Upper lobe of left lung (tissue), 6 donors: Measurements from ENCODE around the gene KMT2C. TPM values are rescaled to one million over a fixed set of nuclear protein-coding genes. Genes with fewer than 3 reads are reported as not detected.

Experiments used
- ATAC-seq, 2 donors: fragments of 200-7000 bp; cut with Tn5 transposase; one replicate each; pipeline ENCODE4 v1.9.1; 2022; ENCODE audit warnings: mild to moderate bottlenecking in 2 of 2, moderate library complexity in 2 of 2; ENCODE audit not compliant: low FRiP score in 2 of 2
- DNase-seq, 2 donors: peaks; one replicate each; pipeline ENCODE4 v3.0.0-alpha.2; 2019 to 2020
- H3K27ac ChIP-seq, 4 donors: fragments of 200-600 bp; sonication (generic); one replicate each; pipeline ENCODE4 v1.5.1; 2016 to 2019
- H3K27me3 ChIP-seq, 4 donors: fragments of 200-600 bp; sonication (generic); one replicate each; pipeline ENCODE4 v1.5.1; 2017 to 2019
- H3K36me3 ChIP-seq, 4 donors: fragments of 200-600 bp; sonication (generic); one replicate each; pipeline ENCODE4 v1.5.1; 2016 to 2019
- H3K4me1 ChIP-seq, 4 donors: fragments of 200-600 bp; sonication (generic); one replicate each; pipeline ENCODE4 v1.5.1; 2018 to 2019
- H3K4me3 ChIP-seq, 4 donors: fragments of 200-600 bp; sonication (generic); one replicate each; pipeline ENCODE4 v1.5.1; 2017 to 2019; ENCODE audit warnings: mild to moderate bottlenecking in 2 of 4, moderate library complexity in 1 of 4
- H3K9me3 ChIP-seq, 4 donors: fragments of 200-600 bp; sonication (generic); one replicate each; pipeline ENCODE4 v1.5.1; 2018 to 2019
- EP300 ChIP-seq, 4 donors: sonication (generic); formaldehyde crosslinking; IDR thresholded peaks; one replicate each; pipeline ENCODE4 v1.5.1; 2017; ENCODE audit warnings: antibody characterized with exemption in 4 of 4, control low read depth in 2 of 4
- POLR2A ChIP-seq, 4 donors: fragments of 450-650 bp; IDR thresholded peaks; one replicate each; pipeline ENCODE4 v1.5.1; 2016 to 2017; ENCODE audit warnings: antibody characterized with exemption in 4 of 4, mild to moderate bottlenecking in 2 of 4
- POLR2AphosphoS5 ChIP-seq, 2 donors: sonication (generic); formaldehyde crosslinking; IDR thresholded peaks; one replicate each; pipeline ENCODE4 v1.5.1; 2017; ENCODE audit warnings: antibody characterized with exemption in 2 of 2
- WGBS, 2 donors: methylation state at CpG; one replicate each; pipeline ENCODE4 v1.1.5; 2017 to 2018; 5-methylcytosine and 5-hydroxymethylcytosine counted together
- total RNA-seq, 6 donors: library from RNA; depleted of rRNA in 4 of 6; stranded (reverse); fragments of >200 nt in 4 of 6; gene quantifications; one replicate each; pipeline versions ENCODE4 v1.1.0 to v1.2.1, GENCODE V29; 2016 to 2021
- TF ChIP-seq, protein P1 (sequence below), 6 experiments: fragments of 450-650 bp in 4 of 6; fragments of 200-600 bp in 2 of 6; sonication (generic) in 2 of 6; IDR thresholded peaks; one replicate each; pipeline ENCODE4 v1.5.1; 2016 to 2019; ENCODE audit warnings: antibody characterized with exemption in 6 of 6
- donor health status: DM: no; HTN: no; CAD: no; lungs with moderate emphysema.
- donor health status: DM: no; HTN: yes; CAD: no; lungs with severe emphysema.

The KMT2C gene
- total RNA-seq, 6 donors from 2014 or later = 60.5 to 108 (median 85.0) TPM

GRCh38 chr7:152120210-152120609, 315.6 kb downstream of the KMT2C start:
- no peak overlapping the region for H3K27ac ChIP-seq
- no peaks in the 10 kb centered on the region for H3K27me3 ChIP-seq
- H3K9me3 ChIP-seq = no peaks in the 10 kb centered on the region
- TF ChIP-seq EP300 (IDR thresholded peaks at IDR 0.05) (no peak), POLR2A (IDR thresholded peaks at IDR 0.05) (no peak), POLR2AphosphoS5 (IDR thresholded peaks at IDR 0.05) (no peak)
- TF ChIP-seq, protein P1, sequence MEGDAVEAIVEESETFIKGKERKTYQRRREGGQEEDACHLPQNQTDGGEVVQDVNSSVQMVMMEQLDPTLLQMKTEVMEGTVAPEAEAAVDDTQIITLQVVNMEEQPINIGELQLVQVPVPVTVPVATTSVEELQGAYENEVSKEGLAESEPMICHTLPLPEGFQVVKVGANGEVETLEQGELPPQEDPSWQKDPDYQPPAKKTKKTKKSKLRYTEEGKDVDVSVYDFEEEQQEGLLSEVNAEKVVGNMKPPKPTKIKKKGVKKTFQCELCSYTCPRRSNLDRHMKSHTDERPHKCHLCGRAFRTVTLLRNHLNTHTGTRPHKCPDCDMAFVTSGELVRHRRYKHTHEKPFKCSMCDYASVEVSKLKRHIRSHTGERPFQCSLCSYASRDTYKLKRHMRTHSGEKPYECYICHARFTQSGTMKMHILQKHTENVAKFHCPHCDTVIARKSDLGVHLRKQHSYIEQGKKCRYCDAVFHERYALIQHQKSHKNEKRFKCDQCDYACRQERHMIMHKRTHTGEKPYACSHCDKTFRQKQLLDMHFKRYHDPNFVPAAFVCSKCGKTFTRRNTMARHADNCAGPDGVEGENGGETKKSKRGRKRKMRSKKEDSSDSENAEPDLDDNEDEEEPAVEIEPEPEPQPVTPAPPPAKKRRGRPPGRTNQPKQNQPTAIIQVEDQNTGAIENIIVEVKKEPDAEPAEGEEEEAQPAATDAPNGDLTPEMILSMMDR (IDR thresholded peaks at IDR 0.05) = no peak
- DNase-seq = no peak
- no peaks in the 10 kb centered on the region for H3K4me1 ChIP-seq
- H3K4me3 ChIP-seq = no peak overlapping the region
- H3K36me3 ChIP-seq = peaks cover 8 to 89% (median 59%) of the 10 kb centered on the region in 4 donors
- 96% methylated on average over 6 of the region's 6 CpGs for WGBS, 2 donors
- ATAC-seq = no peak

DNA sequence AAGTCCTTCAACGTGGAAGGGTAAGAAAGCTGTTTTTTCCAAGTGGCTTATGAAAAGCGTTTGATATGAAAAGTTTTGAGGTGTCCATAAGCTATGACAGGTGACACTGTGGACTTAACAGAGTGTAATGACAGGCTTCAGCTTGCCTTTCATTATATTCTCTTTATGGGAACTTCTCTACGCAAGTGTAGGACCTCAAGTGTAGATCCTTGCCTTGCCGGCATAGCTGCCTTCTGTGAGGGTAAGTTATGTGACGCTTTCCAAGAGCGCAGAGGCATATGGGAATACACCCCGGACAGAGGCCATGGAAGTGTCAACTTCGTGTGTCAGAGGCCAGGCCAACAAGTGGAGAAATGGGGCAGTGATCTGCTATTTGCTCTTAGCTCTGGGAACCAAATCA, 318.4 kb downstream of the KMT2C start:
- Histone ChIP-seq H3K4me3 (no peak overlapping the region), H3K27ac (no peak overlapping the region), H3K36me3 (peaks cover 8 to 78% (median 49%) of the 10 kb centered on the region in 4 donors), H3K9me3 (no peaks in the 10 kb centered on the region), H3K27me3 (no peaks in the 10 kb centered on the region), H3K4me1 (peaks cover 0 to 4% (median 0%) of the 10 kb centered on the region in 4 donors)
- ATAC-seq (no peak), DNase-seq (no peak)
- 91 to 95% methylated on average over 8 of the region's 8 CpGs for WGBS, 2 donors
- TF ChIP-seq POLR2A (IDR thresholded peaks at IDR 0.05) (no peak), POLR2AphosphoS5 (IDR thresholded peaks at IDR 0.05) (no peak)

DNA sequence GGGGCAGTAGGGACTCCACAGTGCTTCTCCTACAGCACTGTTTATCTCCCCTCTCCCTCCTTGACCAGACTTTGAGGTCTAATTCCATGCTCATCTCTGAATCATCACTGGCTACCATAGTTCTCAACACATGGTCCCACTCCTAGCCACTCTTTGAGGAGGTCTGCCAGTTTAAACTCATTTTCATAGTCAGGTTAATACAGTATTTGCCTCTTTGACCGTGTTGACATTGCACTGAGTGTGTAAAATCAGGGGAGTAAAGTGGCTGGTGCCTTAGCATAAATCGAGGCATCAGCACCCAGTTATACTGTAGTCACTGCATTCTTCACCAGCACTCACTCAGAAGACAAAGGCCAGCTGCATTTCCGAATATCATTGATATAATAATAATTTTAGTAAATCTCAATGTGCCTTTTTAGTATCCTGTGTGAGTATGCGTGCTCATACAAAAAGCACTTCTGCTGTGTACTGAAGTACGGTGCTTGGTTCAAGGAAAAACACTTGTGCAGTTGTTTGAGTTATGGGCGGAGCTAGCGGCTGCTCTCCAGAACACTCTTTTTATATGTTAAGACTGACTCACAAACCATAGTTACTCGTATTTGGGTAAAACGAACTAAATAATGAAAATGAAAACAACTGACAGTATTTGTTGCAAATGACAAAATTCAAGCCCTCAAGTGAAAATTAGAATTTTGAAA, 320.6 kb downstream of the KMT2C start:
- H3K27me3 ChIP-seq = no peaks in the 10 kb centered on the region
- ATAC-seq (peak; percentile 55 to 84), DNase-seq (peak in 1 of 2 donors; percentile 66)
- no peaks in the 10 kb centered on the region for H3K9me3 ChIP-seq
- H3K27ac ChIP-seq = peak overlapping the region in 3 of 4 donors; percentile 9 to 52 (median 20)
- WGBS, 2 donors = 74 to 84% methylated on average over 9 of the region's 9 CpGs
- no peak overlapping the region for H3K4me3 ChIP-seq
- H3K4me1 ChIP-seq = peaks cover 0 to 4% (median 0%) of the 10 kb centered on the region in 4 donors
- H3K36me3 ChIP-seq = peaks cover 0 to 64% (median 36%) of the 10 kb centered on the region in 4 donors
- TF ChIP-seq EP300 (IDR thresholded peaks at IDR 0.05) (no peak), POLR2A (IDR thresholded peaks at IDR 0.05) (no peak), POLR2AphosphoS5 (IDR thresholded peaks at IDR 0.05) (no peak)
- TF ChIP-seq, protein P1 (IDR thresholded peaks at IDR 0.05) = no peak

- TF ChIP-seq POLR2AphosphoS5 (IDR thresholded peaks at IDR 0.05) (no peak), EP300 (IDR thresholded peaks at IDR 0.05) (no peak), POLR2A (IDR thresholded peaks at IDR 0.05) (no peak)
- no peaks in the 10 kb centered on the region for H3K27me3 ChIP-seq
- DNase-seq (no peak), ATAC-seq (no peak)
- no peak overlapping the region for H3K4me3 ChIP-seq
- no peaks in the 10 kb centered on the region for H3K9me3 ChIP-seq
- H3K4me1 ChIP-seq = peaks cover 0 to 4% (median 0%) of the 10 kb centered on the region in 4 donors
- peaks cover 3 to 53% (median 16%) of the 10 kb centered on the region in 4 donors for H3K36me3 ChIP-seq
- H3K27ac ChIP-seq = no peak overlapping the region
Observed at GRCh38 chr7:152112829-152113228, 323.0 kb downstream of the KMT2C start.

- ATAC-seq (no peak), DNase-seq (no peak)
- Histone ChIP-seq H3K4me1 (no peaks in the 10 kb centered on the region), H3K9me3 (no peaks in the 10 kb centered on the region), H3K27ac (no peak overlapping the region), H3K4me3 (no peak overlapping the region), H3K36me3 (peaks cover 8 to 55% (median 16%) of the 10 kb centered on the region in 4 donors), H3K27me3 (no peaks in the 10 kb centered on the region)
- TF ChIP-seq POLR2AphosphoS5 (IDR thresholded peaks at IDR 0.05) = no peak
- TF ChIP-seq EP300 (IDR thresholded peaks at IDR 0.05) = no peak
- no peak for TF ChIP-seq POLR2A (IDR thresholded peaks at IDR 0.05)
- TF ChIP-seq, protein P1 (IDR thresholded peaks at IDR 0.05) = no peak
- WGBS, 2 donors = 91% methylated on average over 7 of the region's 7 CpGs
Observed at GRCh38 chr7:152108359-152108758, 327.4 kb downstream of the KMT2C start.

GRCh38 chr7:152107945-152108344, 327.9 kb downstream of the KMT2C start:
- DNase-seq = peak in 1 of 2 donors; percentile 39
- H3K27me3 ChIP-seq = no peaks in the 10 kb centered on the region
- TF ChIP-seq POLR2AphosphoS5 (IDR thresholded peaks at IDR 0.05) (no peak), POLR2A (IDR thresholded peaks at IDR 0.05) (no peak), EP300 (IDR thresholded peaks at IDR 0.05) (no peak)
- TF ChIP-seq, protein P1 (IDR thresholded peaks at IDR 0.05) = no peak
- no peaks in the 10 kb centered on the region for H3K9me3 ChIP-seq
- H3K4me1 ChIP-seq = no peaks in the 10 kb centered on the region
- ATAC-seq = no peak
- WGBS, 2 donors = 95 to 97% methylated on average over 17 of the region's 17 CpGs
- no peak overlapping the region for H3K27ac ChIP-seq
- no peak overlapping the region for H3K4me3 ChIP-seq
- H3K36me3 ChIP-seq = peaks cover 13 to 56% (median 19%) of the 10 kb centered on the region in 4 donors
